ENCODE data around the gene TRAPPC8.

DNA sequence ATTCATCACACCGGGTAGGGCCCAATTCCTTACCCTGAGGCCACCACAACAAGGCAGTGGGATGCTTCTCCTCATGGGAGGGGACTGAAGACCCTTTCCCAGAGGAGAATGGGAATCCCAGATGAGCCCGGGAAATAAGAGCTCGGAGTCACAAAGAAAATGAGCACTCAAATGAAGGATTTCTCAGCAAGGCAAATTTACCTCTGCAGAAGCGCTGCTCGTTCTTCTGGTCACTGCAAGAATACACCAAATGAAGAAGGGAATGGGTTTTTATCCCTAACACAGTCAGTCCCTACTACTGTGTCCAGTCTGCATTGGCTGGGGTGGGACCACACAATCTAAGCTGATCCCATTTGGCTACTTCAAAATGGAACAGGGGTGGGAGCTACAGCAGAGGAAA lies 35.7 kb upstream of the TRAPPC8 start:
- no peak for TF ChIP-seq POLR2AphosphoS5 (IDR thresholded peaks at IDR 0.05; ENCODE audit: low read depth)
- TF ChIP-seq EZH2phosphoT487 (IDR thresholded peaks at IDR 0.05; ENCODE audit: unreplicated experiment), result no peak
- TF ChIP-seq, protein P1, sequence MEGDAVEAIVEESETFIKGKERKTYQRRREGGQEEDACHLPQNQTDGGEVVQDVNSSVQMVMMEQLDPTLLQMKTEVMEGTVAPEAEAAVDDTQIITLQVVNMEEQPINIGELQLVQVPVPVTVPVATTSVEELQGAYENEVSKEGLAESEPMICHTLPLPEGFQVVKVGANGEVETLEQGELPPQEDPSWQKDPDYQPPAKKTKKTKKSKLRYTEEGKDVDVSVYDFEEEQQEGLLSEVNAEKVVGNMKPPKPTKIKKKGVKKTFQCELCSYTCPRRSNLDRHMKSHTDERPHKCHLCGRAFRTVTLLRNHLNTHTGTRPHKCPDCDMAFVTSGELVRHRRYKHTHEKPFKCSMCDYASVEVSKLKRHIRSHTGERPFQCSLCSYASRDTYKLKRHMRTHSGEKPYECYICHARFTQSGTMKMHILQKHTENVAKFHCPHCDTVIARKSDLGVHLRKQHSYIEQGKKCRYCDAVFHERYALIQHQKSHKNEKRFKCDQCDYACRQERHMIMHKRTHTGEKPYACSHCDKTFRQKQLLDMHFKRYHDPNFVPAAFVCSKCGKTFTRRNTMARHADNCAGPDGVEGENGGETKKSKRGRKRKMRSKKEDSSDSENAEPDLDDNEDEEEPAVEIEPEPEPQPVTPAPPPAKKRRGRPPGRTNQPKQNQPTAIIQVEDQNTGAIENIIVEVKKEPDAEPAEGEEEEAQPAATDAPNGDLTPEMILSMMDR (conservative IDR thresholded peaks at IDR 0.05; ENCODE audit: low read depth in 2 of 2), result no peak
- TF ChIP-seq, protein P2, sequence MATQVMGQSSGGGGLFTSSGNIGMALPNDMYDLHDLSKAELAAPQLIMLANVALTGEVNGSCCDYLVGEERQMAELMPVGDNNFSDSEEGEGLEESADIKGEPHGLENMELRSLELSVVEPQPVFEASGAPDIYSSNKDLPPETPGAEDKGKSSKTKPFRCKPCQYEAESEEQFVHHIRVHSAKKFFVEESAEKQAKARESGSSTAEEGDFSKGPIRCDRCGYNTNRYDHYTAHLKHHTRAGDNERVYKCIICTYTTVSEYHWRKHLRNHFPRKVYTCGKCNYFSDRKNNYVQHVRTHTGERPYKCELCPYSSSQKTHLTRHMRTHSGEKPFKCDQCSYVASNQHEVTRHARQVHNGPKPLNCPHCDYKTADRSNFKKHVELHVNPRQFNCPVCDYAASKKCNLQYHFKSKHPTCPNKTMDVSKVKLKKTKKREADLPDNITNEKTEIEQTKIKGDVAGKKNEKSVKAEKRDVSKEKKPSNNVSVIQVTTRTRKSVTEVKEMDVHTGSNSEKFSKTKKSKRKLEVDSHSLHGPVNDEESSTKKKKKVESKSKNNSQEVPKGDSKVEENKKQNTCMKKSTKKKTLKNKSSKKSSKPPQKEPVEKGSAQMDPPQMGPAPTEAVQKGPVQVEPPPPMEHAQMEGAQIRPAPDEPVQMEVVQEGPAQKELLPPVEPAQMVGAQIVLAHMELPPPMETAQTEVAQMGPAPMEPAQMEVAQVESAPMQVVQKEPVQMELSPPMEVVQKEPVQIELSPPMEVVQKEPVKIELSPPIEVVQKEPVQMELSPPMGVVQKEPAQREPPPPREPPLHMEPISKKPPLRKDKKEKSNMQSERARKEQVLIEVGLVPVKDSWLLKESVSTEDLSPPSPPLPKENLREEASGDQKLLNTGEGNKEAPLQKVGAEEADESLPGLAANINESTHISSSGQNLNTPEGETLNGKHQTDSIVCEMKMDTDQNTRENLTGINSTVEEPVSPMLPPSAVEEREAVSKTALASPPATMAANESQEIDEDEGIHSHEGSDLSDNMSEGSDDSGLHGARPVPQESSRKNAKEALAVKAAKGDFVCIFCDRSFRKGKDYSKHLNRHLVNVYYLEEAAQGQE (IDR thresholded peaks at IDR 0.05; ENCODE audit: unreplicated experiment), result no peak
